Esophagus muscularis mucosa (tissue), 3 donors: ENCODE results near the gene TTC39B.

Experiments
- EP300 ChIP-seq: sonication (generic); formaldehyde crosslinking; IDR thresholded peaks from one replicate; pipeline ENCODE4 v1.6.1; 2017; ENCODE audit warnings: antibody characterized with exemption
- POLR2A ChIP-seq: fragments of 450-650 bp; IDR thresholded peaks from one replicate; pipeline ENCODE4 v1.6.1; 2017; ENCODE audit warnings: antibody characterized with exemption, moderate library complexity, mild to moderate bottlenecking, low read depth
- POLR2AphosphoS5 ChIP-seq, 2 donors: sonication (generic); formaldehyde crosslinking; IDR thresholded peaks; one replicate each; pipeline ENCODE4 v1.6.1; 2017; ENCODE audit warnings: antibody characterized with exemption in 2 of 2

GRCh38 chr9:15286161-15286821, 20.7 kb downstream of the TTC39B start:
- no peak for TF ChIP-seq POLR2A
- TF ChIP-seq POLR2AphosphoS5 (IDR thresholded peaks at IDR 0.05): no peak
- TF ChIP-seq EP300: no peak
